OCI-LY3 (cell line): ENCODE measurements around the gene MTOR.

Experiments used
- CTCF ChIP-seq: fragments of 200-600, 300-600 bp; sonication (generic); IDR thresholded peaks from 2 replicates; pipeline ENCODE4 v1.5.1; 2014; ENCODE audit warnings: antibody characterized with exemption, low read length, low read depth
- EZH2phosphoT487 ChIP-seq: fragments of 200-600 bp; shearing (Covaris generic); IDR thresholded peaks from 2 replicates; pipeline ENCODE4 v1.6.1; 2018; ENCODE audit warnings: antibody characterized with exemption, mixed run types, low read depth

GRCh38 chr1:11156963-11157362 is 105.4 kb downstream of the MTOR start:
- TF ChIP-seq EZH2phosphoT487 (no peak), CTCF (no peak)
